Left ventricle myocardium inferior (tissue), 1 donor: Measurements from ENCODE around the gene SCAI. TPM values are rescaled to one million over a fixed set of nuclear protein-coding genes. Genes with fewer than 3 reads are reported as not detected.
"Not testable (repeated sequence)": the region's sequence is repeated elsewhere in the genome, so short reads cannot be mapped to it uniquely, and the experiment has no call there.

ENCODE experiments used
- DNase-seq: peaks from one replicate; pipeline ENCODE4 v3.0.0-alpha.2; 2020
- H3K27ac ChIP-seq: fragments of 200-600 bp; replicated peaks from 2 replicates; pipeline ENCODE4 v1.8.0; 2021
- H3K27me3 ChIP-seq: fragments of 200-600 bp; 2 replicates; pipeline ENCODE4 v1.8.0; 2021; ENCODE audit warnings: low read depth
- H3K36me3 ChIP-seq: fragments of 200-600 bp; 2 replicates; pipeline ENCODE4 v1.8.0; 2021
- H3K4me1 ChIP-seq: fragments of 200-600 bp; 2 replicates; pipeline ENCODE4 v1.8.0; 2021
- H3K4me3 ChIP-seq: fragments of 200-600 bp; 2 replicates; pipeline ENCODE4 v1.8.0; 2021; ENCODE audit warnings: mild to moderate bottlenecking, moderate library complexity
- H3K9me3 ChIP-seq: fragments of 200-600 bp; replicated peaks from 2 replicates; pipeline ENCODE4 v1.8.0; 2021
- intact Hi-C: fragments of 100-400 bp; cut with micrococcal nuclease; formaldehyde crosslinking; loops from one replicate; pipeline ENCODE4 v1.11.0; 2022
- total RNA-seq: library from RNA; stranded (reverse); fragmentation: NEBNext Ultra II Directional; extraction: Animal tissue kit (Norgen Biotek cat#: 25700); gene quantifications from one replicate; pipeline ENCODE4 v1.2.1, GENCODE V29; 2021
- TF ChIP-seq, protein P1 (sequence below): fragments of 200-600 bp; IDR thresholded peaks from 2 replicates; pipeline ENCODE4 v1.8.0; 2021; ENCODE audit warnings: antibody characterized with exemption, mild to moderate bottlenecking, borderline replicate concordance
- donor health status: DM: no; HTN: yes; CAD: no; lungs with severe emphysema.

The SCAI gene
- total RNA-seq, 1 donor from 2014 or later, result 2.7 TPM

DNA sequence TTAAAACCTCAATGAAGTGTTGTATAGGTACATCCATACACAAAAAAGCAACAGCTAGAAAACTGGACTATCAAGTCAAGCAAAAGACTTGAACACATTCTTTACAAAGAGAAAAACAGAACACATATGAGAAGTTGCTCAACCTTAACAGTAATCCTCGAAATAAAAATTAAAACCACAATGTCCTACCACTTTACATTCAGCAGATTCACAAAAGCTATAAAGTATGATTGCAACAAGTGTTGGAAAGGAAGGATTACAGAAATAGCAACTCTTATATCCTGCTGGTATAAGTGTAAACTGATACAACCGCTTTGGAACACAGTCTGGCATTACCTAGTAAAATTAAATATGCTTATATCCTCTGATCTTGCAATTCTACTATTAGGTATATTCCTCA, 173.9 kb downstream of the SCAI start:
- Histone ChIP-seq H3K4me1 (no peaks in the 10 kb centered on the region), H3K27me3 (no peaks in the 10 kb centered on the region), H3K9me3 (no peaks in the 10 kb centered on the region), H3K36me3 (peaks cover 33% of the 10 kb centered on the region), H3K4me3 (no peak overlapping the region), H3K27ac (no peak overlapping the region)
- DNase-seq, result no peak
- intact Hi-C loops, result no loop called here
- TF ChIP-seq, protein P1, sequence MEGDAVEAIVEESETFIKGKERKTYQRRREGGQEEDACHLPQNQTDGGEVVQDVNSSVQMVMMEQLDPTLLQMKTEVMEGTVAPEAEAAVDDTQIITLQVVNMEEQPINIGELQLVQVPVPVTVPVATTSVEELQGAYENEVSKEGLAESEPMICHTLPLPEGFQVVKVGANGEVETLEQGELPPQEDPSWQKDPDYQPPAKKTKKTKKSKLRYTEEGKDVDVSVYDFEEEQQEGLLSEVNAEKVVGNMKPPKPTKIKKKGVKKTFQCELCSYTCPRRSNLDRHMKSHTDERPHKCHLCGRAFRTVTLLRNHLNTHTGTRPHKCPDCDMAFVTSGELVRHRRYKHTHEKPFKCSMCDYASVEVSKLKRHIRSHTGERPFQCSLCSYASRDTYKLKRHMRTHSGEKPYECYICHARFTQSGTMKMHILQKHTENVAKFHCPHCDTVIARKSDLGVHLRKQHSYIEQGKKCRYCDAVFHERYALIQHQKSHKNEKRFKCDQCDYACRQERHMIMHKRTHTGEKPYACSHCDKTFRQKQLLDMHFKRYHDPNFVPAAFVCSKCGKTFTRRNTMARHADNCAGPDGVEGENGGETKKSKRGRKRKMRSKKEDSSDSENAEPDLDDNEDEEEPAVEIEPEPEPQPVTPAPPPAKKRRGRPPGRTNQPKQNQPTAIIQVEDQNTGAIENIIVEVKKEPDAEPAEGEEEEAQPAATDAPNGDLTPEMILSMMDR, result no peak

DNA sequence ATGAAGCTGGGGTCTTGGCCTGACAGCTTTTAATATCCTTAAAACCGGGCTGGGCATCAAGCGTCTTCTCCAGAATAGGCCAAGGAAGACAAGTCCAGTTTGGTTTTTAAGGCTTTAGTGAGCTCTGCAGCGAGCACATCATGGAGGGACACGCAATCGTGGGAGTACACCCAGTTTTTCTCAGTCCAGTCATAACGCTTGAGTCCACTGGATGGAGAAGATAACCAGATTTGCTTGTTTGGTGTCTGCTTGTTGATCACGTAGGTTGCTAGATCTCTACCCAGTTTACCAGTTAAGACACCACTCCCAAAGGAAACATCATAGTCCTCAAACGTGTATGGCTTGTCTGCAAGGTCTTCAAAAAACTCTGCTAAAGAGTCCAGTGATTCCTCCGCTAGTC, 175.1 kb downstream of the SCAI start:
- Histone ChIP-seq H3K27ac (no peak overlapping the region), H3K4me1 (no peaks in the 10 kb centered on the region), H3K9me3 (no peaks in the 10 kb centered on the region), H3K4me3 (no peak overlapping the region), H3K27me3 (no peaks in the 10 kb centered on the region), H3K36me3 (peaks cover 33% of the 10 kb centered on the region)
- TF ChIP-seq, protein P1, result no peak
- no peak for DNase-seq
- intact Hi-C loops, result no loop called here

DNA sequence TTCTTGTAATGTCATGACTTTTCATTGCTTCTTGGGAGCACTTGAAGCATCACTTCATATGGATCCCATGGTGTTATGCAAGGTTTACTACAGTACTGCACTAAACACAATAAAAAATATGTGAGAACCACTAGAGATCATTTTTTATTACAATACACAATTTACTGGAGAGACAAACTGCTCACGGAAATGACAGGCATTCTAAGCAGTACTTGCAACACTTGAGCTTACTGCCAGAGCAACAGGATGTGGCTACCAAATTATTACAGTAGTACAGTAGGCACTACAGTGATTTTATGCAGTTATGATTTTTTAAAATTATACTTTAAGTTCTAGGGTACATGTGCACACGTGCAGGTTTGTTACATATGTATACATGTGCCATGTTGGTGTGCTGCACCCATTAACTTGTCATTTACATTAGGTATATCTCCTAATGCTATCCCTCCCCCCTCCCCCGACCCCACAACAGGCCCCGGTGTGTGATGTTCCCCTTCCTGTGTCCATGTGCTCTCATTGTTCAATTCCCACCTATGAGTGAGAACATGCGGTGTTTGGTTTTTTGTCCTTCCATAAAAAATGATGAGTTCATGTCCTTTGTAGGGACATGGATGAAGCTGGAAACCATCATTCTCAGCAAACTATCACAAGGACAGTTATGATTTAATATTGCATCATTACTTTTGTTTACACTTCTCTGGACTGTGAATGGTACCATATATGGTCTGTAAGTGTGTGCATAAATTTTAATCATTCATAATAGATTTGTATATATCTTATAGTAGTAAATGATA, 177.4 kb downstream of the SCAI start:
- H3K4me1 ChIP-seq, DNase-seq, H3K27me3 ChIP-seq, H3K9me3 ChIP-seq, H3K27ac ChIP-seq, intact Hi-C loops, H3K4me3 ChIP-seq: not testable (repeated sequence)
- peaks cover 33% of the 10 kb centered on the region for H3K36me3 ChIP-seq

DNA sequence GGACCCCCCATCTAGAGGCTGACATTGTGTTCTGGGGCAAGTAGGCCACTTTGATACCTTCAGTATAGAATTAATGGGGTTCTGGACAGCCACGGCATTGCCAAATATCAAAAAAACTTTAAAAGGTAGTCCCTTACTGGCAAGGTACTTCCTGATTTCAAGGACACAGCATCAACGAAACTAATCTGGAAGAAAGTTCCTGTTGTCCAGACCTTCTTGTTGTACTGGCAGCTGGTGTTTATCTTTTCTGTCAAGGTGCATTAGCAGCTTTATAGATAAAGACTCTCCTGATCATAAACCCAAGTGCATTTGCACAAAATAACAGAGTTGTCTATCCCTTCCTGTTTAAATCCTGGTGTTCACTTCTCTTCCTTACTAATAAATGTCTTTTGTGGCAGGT, 178.7 kb downstream of the SCAI start:
- H3K9me3 ChIP-seq, result no peaks in the 10 kb centered on the region
- no peak overlapping the region for H3K27ac ChIP-seq
- intact Hi-C loops, result no loop called here
- no peak overlapping the region for H3K4me3 ChIP-seq
- DNase-seq, result no peak
- H3K4me1 ChIP-seq, result no peaks in the 10 kb centered on the region
- H3K36me3 ChIP-seq, result peaks cover 19% of the 10 kb centered on the region
- H3K27me3 ChIP-seq, result no peaks in the 10 kb centered on the region
- TF ChIP-seq, protein P1, result no peak

DNA sequence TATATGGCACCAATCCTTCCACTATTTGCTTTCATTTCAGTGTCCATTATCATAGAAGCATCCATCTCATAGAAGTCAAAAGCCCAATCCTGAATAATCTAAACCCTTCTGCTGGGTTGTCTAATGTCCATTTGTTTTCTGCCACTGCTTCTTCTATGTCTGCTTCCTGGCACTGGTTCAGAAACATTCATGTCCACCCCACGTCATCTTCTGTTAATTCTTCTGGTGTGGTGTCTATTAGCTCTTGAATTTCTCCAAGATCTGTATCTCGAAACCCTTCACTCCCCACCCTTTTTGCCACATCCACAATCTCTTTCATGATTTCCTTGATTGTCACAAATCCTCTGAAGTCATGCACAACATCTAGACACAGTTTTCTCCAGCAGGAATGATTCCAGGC, 179.3 kb downstream of the SCAI start:
- H3K4me1 ChIP-seq, result no peaks in the 10 kb centered on the region
- no peak overlapping the region for H3K4me3 ChIP-seq

DNA sequence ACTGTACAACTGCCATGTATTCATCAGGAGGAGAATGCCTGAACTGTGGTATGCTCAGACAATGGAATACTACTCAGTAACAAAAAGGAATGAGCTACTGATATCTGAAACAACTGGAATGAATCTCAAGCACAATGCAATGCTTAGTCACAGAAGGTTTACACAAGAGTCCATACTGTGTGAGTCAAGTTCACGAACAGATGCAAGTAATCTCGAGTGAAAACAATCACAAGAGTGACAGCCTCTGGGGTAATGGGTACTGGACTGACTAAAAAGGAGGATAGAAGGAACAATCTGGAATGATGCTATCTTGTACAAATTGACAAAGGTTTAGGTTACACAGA, 182.9 kb downstream of the SCAI start:
- Histone ChIP-seq H3K36me3 (no peaks in the 10 kb centered on the region), H3K27ac (no peak overlapping the region), H3K27me3 (no peaks in the 10 kb centered on the region), H3K9me3 (no peaks in the 10 kb centered on the region), H3K4me1 (no peaks in the 10 kb centered on the region), H3K4me3 (no peak overlapping the region)
- DNase-seq, result no peak
- intact Hi-C loops, result no loop called here
- TF ChIP-seq, protein P1, result no peak

More for the DNA sequence above, 179.3 kb downstream of the SCAI start:
- DNase-seq, result no peak
- TF ChIP-seq, protein P1, result no peak
- intact Hi-C loops, result no loop called here
- peaks cover 18% of the 10 kb centered on the region for H3K36me3 ChIP-seq
- H3K27ac ChIP-seq, result no peak overlapping the region
- no peaks in the 10 kb centered on the region for H3K9me3 ChIP-seq
- H3K27me3 ChIP-seq, result no peaks in the 10 kb centered on the region

DNA sequence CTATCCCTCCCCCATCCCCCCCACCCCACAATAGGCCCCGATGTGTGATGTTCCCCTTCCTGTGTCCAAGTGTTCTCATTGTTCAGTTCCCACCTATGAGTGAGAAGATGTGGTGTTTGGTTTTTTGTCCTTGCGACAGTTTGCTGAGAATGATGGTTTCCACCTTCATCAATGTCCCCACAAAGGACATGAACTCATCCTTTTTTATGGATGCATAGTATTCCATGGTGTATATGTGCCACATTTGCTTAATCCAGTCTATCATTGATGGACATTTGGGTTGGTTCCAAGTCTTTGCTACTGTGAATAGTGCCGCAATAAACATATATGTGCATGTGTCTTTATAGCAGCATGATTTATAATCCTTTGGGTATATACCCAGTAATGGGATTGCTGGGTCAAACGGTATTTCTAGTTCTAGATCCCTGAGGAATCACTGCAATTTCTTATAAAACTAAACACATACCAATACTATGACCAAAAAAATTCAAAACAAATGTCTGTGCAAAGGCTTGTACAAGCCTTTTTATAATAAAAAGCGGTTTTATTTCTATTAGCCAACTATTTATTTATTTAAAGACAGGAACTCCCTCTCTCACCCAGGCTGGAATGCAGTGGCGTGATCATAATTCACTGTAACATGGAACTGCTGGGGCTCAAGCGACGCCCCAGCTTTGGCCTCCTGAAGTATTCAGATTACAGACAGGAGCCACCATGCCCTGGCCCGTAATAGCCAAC, 183.5 kb downstream of the SCAI start:
- H3K27me3 ChIP-seq, H3K27ac ChIP-seq, DNase-seq, H3K36me3 ChIP-seq, H3K4me3 ChIP-seq, H3K9me3 ChIP-seq, H3K4me1 ChIP-seq, intact Hi-C loops: not testable (repeated sequence)
